ENCODE measurements around the gene STK17A.

The STK17A gene

DNA sequence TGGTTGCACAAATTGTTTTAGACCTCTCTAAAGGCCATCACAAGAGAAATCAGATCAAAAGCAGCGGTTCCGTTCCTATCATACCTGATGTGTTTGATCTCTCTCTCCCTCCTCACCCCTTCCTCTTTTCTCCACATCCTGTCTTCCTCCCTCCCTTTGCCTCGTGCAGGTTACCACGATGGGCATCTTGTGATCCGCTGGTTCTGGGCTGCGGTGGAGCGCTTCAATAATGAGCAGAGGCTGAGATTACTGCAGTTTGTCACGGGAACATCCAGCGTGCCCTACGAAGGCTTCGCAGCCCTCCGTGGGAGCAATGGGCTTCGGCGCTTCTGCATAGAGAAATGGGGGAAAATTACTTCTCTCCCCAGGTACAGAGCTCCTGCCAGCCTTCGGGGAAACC lies 28.5 kb upstream of the STK17A start:
- Histone ChIP-seq H3K9ac (no peak overlapping the region), H3K4me2 (no peak overlapping the region), H3K27me3 (ENCODE audit: insufficient read depth, low read depth) (no peaks in the 10 kb centered on the region), H3K27ac (no peak overlapping the region), H3K79me2 (ENCODE audit: insufficient read depth, low read depth) (no peaks in the 10 kb centered on the region), H3K4me3 (IDR thresholded peaks at IDR 0.05; ENCODE audit: insufficient read depth, low read depth, low read length) (no peak overlapping the region), H3K4me1 (ENCODE audit: low read depth, poor library complexity, severe bottlenecking) (peaks cover 5% of the 10 kb centered on the region), H3K36me3 (ENCODE audit: insufficient read depth) (no peaks in the 10 kb centered on the region), H4K20me1 (ENCODE audit: insufficient read depth) (no peaks in the 10 kb centered on the region), H2AFZ (ENCODE audit: low read depth) (no peak overlapping the region)
- TF ChIP-seq, protein P1, sequence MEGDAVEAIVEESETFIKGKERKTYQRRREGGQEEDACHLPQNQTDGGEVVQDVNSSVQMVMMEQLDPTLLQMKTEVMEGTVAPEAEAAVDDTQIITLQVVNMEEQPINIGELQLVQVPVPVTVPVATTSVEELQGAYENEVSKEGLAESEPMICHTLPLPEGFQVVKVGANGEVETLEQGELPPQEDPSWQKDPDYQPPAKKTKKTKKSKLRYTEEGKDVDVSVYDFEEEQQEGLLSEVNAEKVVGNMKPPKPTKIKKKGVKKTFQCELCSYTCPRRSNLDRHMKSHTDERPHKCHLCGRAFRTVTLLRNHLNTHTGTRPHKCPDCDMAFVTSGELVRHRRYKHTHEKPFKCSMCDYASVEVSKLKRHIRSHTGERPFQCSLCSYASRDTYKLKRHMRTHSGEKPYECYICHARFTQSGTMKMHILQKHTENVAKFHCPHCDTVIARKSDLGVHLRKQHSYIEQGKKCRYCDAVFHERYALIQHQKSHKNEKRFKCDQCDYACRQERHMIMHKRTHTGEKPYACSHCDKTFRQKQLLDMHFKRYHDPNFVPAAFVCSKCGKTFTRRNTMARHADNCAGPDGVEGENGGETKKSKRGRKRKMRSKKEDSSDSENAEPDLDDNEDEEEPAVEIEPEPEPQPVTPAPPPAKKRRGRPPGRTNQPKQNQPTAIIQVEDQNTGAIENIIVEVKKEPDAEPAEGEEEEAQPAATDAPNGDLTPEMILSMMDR (conservative IDR thresholded peaks at IDR 0.05; ENCODE audit: low read depth, low read length) = no peak

GRCh38 chr7:43557831-43558495 lies 24.9 kb upstream of the STK17A start:
- Histone ChIP-seq H3K4me3 (IDR thresholded peaks at IDR 0.05; ENCODE audit: insufficient read depth, low read depth, low read length) (no peak overlapping the region), H2AFZ (ENCODE audit: low read depth) (no peak overlapping the region), H3K36me3 (ENCODE audit: insufficient read depth) (no peaks in the 10 kb centered on the region), H3K4me1 (ENCODE audit: low read depth, poor library complexity, severe bottlenecking) (peaks cover 5% of the 10 kb centered on the region), H3K27me3 (ENCODE audit: insufficient read depth, low read depth) (no peaks in the 10 kb centered on the region), H3K27ac (no peak overlapping the region), H3K79me2 (ENCODE audit: insufficient read depth, low read depth) (no peaks in the 10 kb centered on the region), H4K20me1 (ENCODE audit: insufficient read depth) (no peaks in the 10 kb centered on the region), H3K4me2 (no peak overlapping the region), H3K9ac (no peak overlapping the region)
- TF ChIP-seq, protein P1 (conservative IDR thresholded peaks at IDR 0.05; ENCODE audit: low read depth, low read length) = no peak

DNA sequence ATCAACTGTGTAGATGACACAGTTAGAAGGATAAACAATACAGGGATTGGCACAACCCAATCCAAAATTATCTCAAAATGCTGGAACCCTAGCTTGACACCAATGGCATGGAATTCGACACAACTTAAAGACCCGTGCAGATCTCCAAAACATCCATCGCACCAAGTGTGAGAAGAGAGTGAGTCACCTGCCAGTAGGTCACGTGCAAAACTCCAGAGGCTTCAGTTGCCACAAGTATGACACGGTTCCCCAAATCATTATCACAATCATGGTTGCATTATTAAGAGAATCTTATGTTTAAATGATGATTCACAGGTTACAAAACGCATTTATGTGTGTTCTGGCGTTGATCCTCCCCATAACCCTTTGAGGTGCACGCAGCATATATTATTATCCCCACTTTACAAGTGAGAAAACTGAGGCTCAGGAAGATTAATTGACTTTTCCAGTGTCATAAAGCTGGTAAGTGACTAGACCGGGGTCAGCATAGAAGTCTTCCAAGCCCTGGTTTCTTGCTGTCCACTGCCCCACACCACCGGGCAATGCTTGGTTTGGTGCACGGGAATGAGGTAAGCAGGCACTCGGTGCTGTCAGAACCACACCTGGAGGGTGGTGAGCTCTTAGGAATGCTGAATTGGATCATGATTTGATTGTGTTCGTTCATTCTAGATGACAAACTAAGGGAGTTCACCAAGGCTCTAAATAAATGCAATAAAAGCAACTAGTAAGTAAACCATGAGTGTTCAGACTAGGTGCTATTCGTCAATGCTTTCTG lies 23.6 kb upstream of the STK17A start:
- Histone ChIP-seq H3K27me3 (ENCODE audit: insufficient read depth, low read depth) (no peaks in the 10 kb centered on the region), H2AFZ (ENCODE audit: low read depth) (no peak overlapping the region), H3K4me3 (IDR thresholded peaks at IDR 0.05; ENCODE audit: insufficient read depth, low read depth, low read length) (no peak overlapping the region), H3K36me3 (ENCODE audit: insufficient read depth) (no peaks in the 10 kb centered on the region), H3K4me2 (no peak overlapping the region), H3K27ac (no peak overlapping the region), H3K79me2 (ENCODE audit: insufficient read depth, low read depth) (no peaks in the 10 kb centered on the region), H3K9ac (no peak overlapping the region), H3K4me1 (ENCODE audit: low read depth, poor library complexity, severe bottlenecking) (no peaks in the 10 kb centered on the region), H4K20me1 (ENCODE audit: insufficient read depth) (no peaks in the 10 kb centered on the region)
- TF ChIP-seq, protein P1 (conservative IDR thresholded peaks at IDR 0.05; ENCODE audit: low read depth, low read length) = no peak

DNA sequence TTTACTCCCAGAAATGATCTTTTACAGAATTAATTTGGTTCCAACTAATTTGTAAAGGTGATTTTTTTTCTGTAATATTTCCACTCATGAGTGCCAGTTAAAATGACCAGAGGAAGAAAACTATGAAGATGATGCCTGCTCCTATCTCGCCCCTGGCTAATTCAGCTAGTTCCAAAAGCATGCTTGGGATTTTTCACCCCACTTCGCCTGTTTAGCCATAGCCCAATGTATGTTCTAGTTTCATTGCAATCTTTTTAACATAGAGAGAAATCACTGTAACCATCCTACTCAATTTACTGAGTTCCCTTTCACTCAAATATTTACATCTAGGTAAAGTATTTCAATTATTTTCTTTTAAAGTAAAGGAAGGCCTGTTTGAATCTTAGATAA lies 23.0 kb upstream of the STK17A start:
- Histone ChIP-seq H3K27me3 (ENCODE audit: insufficient read depth, low read depth) (no peaks in the 10 kb centered on the region), H3K9ac (no peak overlapping the region), H2AFZ (ENCODE audit: low read depth) (no peak overlapping the region), H3K4me3 (IDR thresholded peaks at IDR 0.05; ENCODE audit: insufficient read depth, low read depth, low read length) (no peak overlapping the region), H3K4me1 (ENCODE audit: low read depth, poor library complexity, severe bottlenecking) (no peaks in the 10 kb centered on the region), H4K20me1 (ENCODE audit: insufficient read depth) (no peaks in the 10 kb centered on the region), H3K36me3 (ENCODE audit: insufficient read depth) (no peaks in the 10 kb centered on the region), H3K79me2 (ENCODE audit: insufficient read depth, low read depth) (no peaks in the 10 kb centered on the region), H3K4me2 (no peak overlapping the region), H3K27ac (no peak overlapping the region)
- TF ChIP-seq, protein P1 (conservative IDR thresholded peaks at IDR 0.05; ENCODE audit: low read depth, low read length) = no peak
